Measurements from ENCODE around the gene COL23A1.

- TF ChIP-seq CTCF (conservative IDR thresholded peaks at IDR 0.05 in 1 of 2, IDR thresholded peaks at IDR 0.05 in 1 of 2; ENCODE audit: low read depth in 1 of 2, low read length in 2 of 2) (no peak), EZH2 (IDR thresholded peaks at IDR 0.05; ENCODE audit: low read length, missing control alignments) (no peak)
Observed at GRCh38 chr5:178536541-178537466, 53.4 kb downstream of the COL23A1 start.

Measured in fibroblast of lung (primary cell).